H9 (cell line): Measurements from ENCODE around the gene FBXL20. TPM values are rescaled to one million over a fixed set of nuclear protein-coding genes. Genes with fewer than 3 reads are reported as not detected.

Experiments
- DNase-seq: peaks from one replicate; pipeline ENCODE4 v3.0.0-alpha.2; 2017
- H2AFZ ChIP-seq: one replicate; pipeline ENCODE4 v1.6.1; 2013; ENCODE audit warnings: mild to moderate bottlenecking, low read length, control low read depth, moderate library complexity
- H2AK5ac ChIP-seq: 2 replicates; pipeline ENCODE4 v1.6.1; 2013; ENCODE audit warnings: low read length, control low read depth, mixed read lengths; ENCODE audit not compliant: insufficient read length
- H2BK120ac ChIP-seq: one replicate; pipeline ENCODE4 v1.6.1; 2013; ENCODE audit warnings: low read depth, mild to moderate bottlenecking, low read length, control low read depth, inconsistent platforms; ENCODE audit not compliant: poor library complexity, severe bottlenecking
- H2BK12ac ChIP-seq: 2 replicates; pipeline ENCODE4 v1.6.1; 2013; ENCODE audit warnings: low read length, control low read depth, mixed read lengths, low read depth; ENCODE audit not compliant: insufficient read length
- H2BK15ac ChIP-seq: 2 replicates; pipeline ENCODE4 v1.6.1; 2013; ENCODE audit warnings: low read depth, low read length, control low read depth
- H2BK20ac ChIP-seq: one replicate; pipeline ENCODE4 v1.6.1; 2013; ENCODE audit warnings: low read depth, mild to moderate bottlenecking, low read length, control low read depth, inconsistent platforms; ENCODE audit not compliant: poor library complexity, severe bottlenecking
- H2BK5ac ChIP-seq: 2 replicates; pipeline ENCODE4 v1.6.1; 2013; ENCODE audit warnings: low read length, control low read depth, mixed read lengths; ENCODE audit not compliant: insufficient read length
- H3K14ac ChIP-seq: 2 replicates; pipeline ENCODE4 v1.6.1; 2013; ENCODE audit warnings: low read length, control low read depth; ENCODE audit not compliant: insufficient read depth
- H3K18ac ChIP-seq: 2 replicates; pipeline ENCODE4 v1.6.1; 2013; ENCODE audit warnings: low read depth, mild to moderate bottlenecking, mixed read lengths, low read length, control low read depth; ENCODE audit not compliant: insufficient read length
- H3K23ac ChIP-seq: 2 replicates; pipeline ENCODE4 v1.6.1; 2013; ENCODE audit warnings: low read length, control low read depth, mixed read lengths, low read depth; ENCODE audit not compliant: insufficient read length
- H3K23me2 ChIP-seq: 2 replicates; pipeline ENCODE4 v1.6.1; 2013; ENCODE audit warnings: low read depth, mild to moderate bottlenecking, mixed read lengths, low read length, control low read depth; ENCODE audit not compliant: insufficient read length, poor library complexity, severe bottlenecking
- H3K27ac ChIP-seq: 2 replicates; pipeline ENCODE4 v1.5.1; 2013; ENCODE audit warnings: low read length, control low read depth, mixed read lengths, low read depth; ENCODE audit not compliant: insufficient read length
- H3K27me3 ChIP-seq: 2 replicates; pipeline ENCODE4 v1.6.1; 2013; ENCODE audit warnings: low read length, control low read depth, inconsistent platforms; ENCODE audit not compliant: insufficient read depth
- H3K4ac ChIP-seq: 2 replicates; pipeline ENCODE4 v1.6.1; 2013; ENCODE audit warnings: low read depth, mild to moderate bottlenecking, control low read depth, inconsistent platforms, low read length, moderate library complexity
- H3K4me1 ChIP-seq: 2 replicates; pipeline ENCODE4 v1.6.1; 2013; ENCODE audit warnings: low read length, control low read depth, inconsistent platforms; ENCODE audit not compliant: insufficient read depth
- H3K4me2 ChIP-seq: 2 replicates; pipeline ENCODE4 v1.6.1; 2013; ENCODE audit warnings: low read length, control low read depth, mixed read lengths; ENCODE audit not compliant: insufficient read length, insufficient read depth
- H3K56ac ChIP-seq: 2 replicates; pipeline ENCODE4 v1.6.1; 2013; ENCODE audit warnings: low read depth, mild to moderate bottlenecking, mixed read lengths, low read length, control low read depth; ENCODE audit not compliant: insufficient read length
- H3K79me1 ChIP-seq: 2 replicates; pipeline ENCODE4 v1.6.1; 2013; ENCODE audit warnings: low read depth, mild to moderate bottlenecking, moderate library complexity, low read length, control low read depth, inconsistent platforms; ENCODE audit not compliant: insufficient read depth, poor library complexity, severe bottlenecking
- H3K79me2 ChIP-seq: 2 replicates; pipeline ENCODE4 v1.6.1; 2013; ENCODE audit warnings: low read length, control low read depth, inconsistent platforms; ENCODE audit not compliant: insufficient read depth
- H3K9ac ChIP-seq: 2 replicates; pipeline ENCODE4 v1.6.1; 2013; ENCODE audit warnings: low read length, control low read depth, mixed read lengths; ENCODE audit not compliant: insufficient read length; ENCODE audit errors: extremely low read depth
- H3K9me3 ChIP-seq: one replicate; pipeline ENCODE4 v1.6.1; 2013; ENCODE audit warnings: low read depth, low read length, inconsistent platforms; ENCODE audit not compliant: control insufficient read depth
- H3T11ph ChIP-seq: one replicate; pipeline ENCODE4 v1.6.1; 2013; ENCODE audit warnings: mild to moderate bottlenecking, low read length, control low read depth, inconsistent platforms
- H4K20me1 ChIP-seq: one replicate; pipeline ENCODE4 v1.6.1; 2013; ENCODE audit not compliant: control insufficient read depth, insufficient read length, insufficient read depth
- H4K5ac ChIP-seq: 2 replicates; pipeline ENCODE4 v1.6.1; 2013; ENCODE audit warnings: low read depth, mild to moderate bottlenecking, mixed read lengths, low read length, control low read depth; ENCODE audit not compliant: insufficient read length
- H4K8ac ChIP-seq: replicated peaks from 2 replicates; pipeline ENCODE4 v1.6.1; 2013; ENCODE audit warnings: low read length, control low read depth, mixed read lengths, low read depth; ENCODE audit not compliant: insufficient read length
- H4K91ac ChIP-seq: 2 replicates; pipeline ENCODE4 v1.6.1; 2013; ENCODE audit warnings: low read depth, mild to moderate bottlenecking, moderate library complexity, mixed read lengths, low read length, control low read depth; ENCODE audit not compliant: insufficient read length
- H3K27ac Mint-ChIP-seq, 3 experiments: 2 replicates in 2 of 3; 3 replicates in 1 of 3; pipeline ENCODE4 v1.8.0; 2020 to 2021; ENCODE audit warnings: mixed read lengths in 3 of 3, mild to moderate bottlenecking in 1 of 3, moderate library complexity in 1 of 3
- H3K27me3 Mint-ChIP-seq: 2 replicates; pipeline ENCODE4 v1.8.0; 2021; ENCODE audit warnings: low read depth, mild to moderate bottlenecking, moderate library complexity, mixed read lengths
- H3K36me3 Mint-ChIP-seq, 3 experiments: 2 replicates in 2 of 3; 3 replicates in 1 of 3; pipeline ENCODE4 v1.8.0; 2020 to 2021; ENCODE audit warnings: low read depth in 3 of 3, mixed read lengths in 3 of 3; ENCODE audit not compliant: insufficient read depth in 1 of 3
- H3K4me1 Mint-ChIP-seq, 2 experiments: 2 replicates each; pipeline ENCODE4 v1.8.0; 2020; ENCODE audit warnings: mixed read lengths in 2 of 2
- H3K4me3 Mint-ChIP-seq, 2 experiments: 2 replicates in 1 of 2; 3 replicates in 1 of 2; pipeline ENCODE4 v1.8.0; 2020 to 2021; ENCODE audit warnings: mild to moderate bottlenecking in 2 of 2, mixed read lengths in 2 of 2, moderate library complexity in 1 of 2
- H3K9me3 Mint-ChIP-seq, 2 experiments: 2 replicates in 1 of 2; 3 replicates in 1 of 2; pipeline ENCODE4 v1.8.0; 2020; ENCODE audit warnings: mild to moderate bottlenecking in 2 of 2, mixed read lengths in 2 of 2, moderate library complexity in 1 of 2
- WGBS: extraction: QIAGEN DNeasy Blood & Tissue Kit; methylation state at CpG from one replicate; pipeline ENCODE4 v1.1.7; 2013; ENCODE audit warnings: missing lambda C conversion rate, low lambda C conversion rate, mixed read lengths; ENCODE audit not compliant: insufficient read length; ENCODE audit errors: extremely low coverage; 5-methylcytosine and 5-hydroxymethylcytosine counted together
- total RNA-seq: library from RNA; stranded (reverse); gene quantifications from 2 replicates; pipeline ENCODE4 v1.2.1, GENCODE V29; 2021
- TF ChIP-seq, protein P1 (sequence below): fragments of 200-600 bp; sonication (generic); conservative IDR thresholded peaks from 3 replicates; pipeline ENCODE4 v1.8.0; 2021; ENCODE audit warnings: antibody characterized with exemption, mild to moderate bottlenecking

FBXL20 gene
- total RNA-seq, 1 experiment from 2014 or later = 18.4 TPM

- no CpG with 5 or more reads among the region's 53 CpGs for WGBS
- H2BK12ac ChIP-seq = no peak overlapping the region
- H3K56ac ChIP-seq = no peak overlapping the region
- H3K36me3 Mint-ChIP-seq = peaks cover 3 to 5% (median 5%) of the 10 kb centered on the region in 3 experiments; a peak in 5 of 7 replicates
- TF ChIP-seq, protein P1, sequence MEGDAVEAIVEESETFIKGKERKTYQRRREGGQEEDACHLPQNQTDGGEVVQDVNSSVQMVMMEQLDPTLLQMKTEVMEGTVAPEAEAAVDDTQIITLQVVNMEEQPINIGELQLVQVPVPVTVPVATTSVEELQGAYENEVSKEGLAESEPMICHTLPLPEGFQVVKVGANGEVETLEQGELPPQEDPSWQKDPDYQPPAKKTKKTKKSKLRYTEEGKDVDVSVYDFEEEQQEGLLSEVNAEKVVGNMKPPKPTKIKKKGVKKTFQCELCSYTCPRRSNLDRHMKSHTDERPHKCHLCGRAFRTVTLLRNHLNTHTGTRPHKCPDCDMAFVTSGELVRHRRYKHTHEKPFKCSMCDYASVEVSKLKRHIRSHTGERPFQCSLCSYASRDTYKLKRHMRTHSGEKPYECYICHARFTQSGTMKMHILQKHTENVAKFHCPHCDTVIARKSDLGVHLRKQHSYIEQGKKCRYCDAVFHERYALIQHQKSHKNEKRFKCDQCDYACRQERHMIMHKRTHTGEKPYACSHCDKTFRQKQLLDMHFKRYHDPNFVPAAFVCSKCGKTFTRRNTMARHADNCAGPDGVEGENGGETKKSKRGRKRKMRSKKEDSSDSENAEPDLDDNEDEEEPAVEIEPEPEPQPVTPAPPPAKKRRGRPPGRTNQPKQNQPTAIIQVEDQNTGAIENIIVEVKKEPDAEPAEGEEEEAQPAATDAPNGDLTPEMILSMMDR = no peak
- no peak overlapping the region for H2BK120ac ChIP-seq
- peak overlapping the region; percentile 56 for H3K4me2 ChIP-seq
- peak; percentile 98 for DNase-seq
- no peaks in the 10 kb centered on the region; the same call in 1 of the 2 replicates for H3K27me3 Mint-ChIP-seq
- H3T11ph ChIP-seq = no peak overlapping the region
- H3K23me2 ChIP-seq = peaks cover 8% of the 10 kb centered on the region
- no peaks in the 10 kb centered on the region for H3K79me1 ChIP-seq
- no peak overlapping the region for H4K5ac ChIP-seq
- no peak overlapping the region for H3K9ac ChIP-seq
- no peak overlapping the region for H2AK5ac ChIP-seq
- H4K20me1 ChIP-seq = no peaks in the 10 kb centered on the region
- H2BK20ac ChIP-seq = no peak overlapping the region
- no peak overlapping the region for H3K27ac ChIP-seq
- no peak overlapping the region for H4K8ac ChIP-seq
- no peak overlapping the region for H2BK15ac ChIP-seq
- peaks cover 9% of the 10 kb centered on the region in 2 experiments for H3K4me1 Mint-ChIP-seq
- H3K27me3 ChIP-seq = no peaks in the 10 kb centered on the region
- H3K27ac Mint-ChIP-seq = peak overlapping the region; percentile 89 to 97 (median 97)
- H3K79me2 ChIP-seq = no peaks in the 10 kb centered on the region
- H3K4me1 ChIP-seq = no peaks in the 10 kb centered on the region
- no peak overlapping the region for H2AFZ ChIP-seq
- no peak overlapping the region for H3K23ac ChIP-seq
- peak overlapping the region; percentile 88 to 96 for H3K4me3 Mint-ChIP-seq
- no peak overlapping the region for H4K91ac ChIP-seq
- no peak overlapping the region for H2BK5ac ChIP-seq
- no peaks in the 10 kb centered on the region for H3K9me3 Mint-ChIP-seq
- H3K14ac ChIP-seq = no peak overlapping the region
- H3K18ac ChIP-seq = no peak overlapping the region
- no peaks in the 10 kb centered on the region for H3K9me3 ChIP-seq
- H3K4ac ChIP-seq = no peak overlapping the region
Measured at GRCh38 chr17:39402244-39402889, 941 bp upstream of the FBXL20 start.
